ENCODE data around the gene BHMT.

BHMT gene

DNA sequence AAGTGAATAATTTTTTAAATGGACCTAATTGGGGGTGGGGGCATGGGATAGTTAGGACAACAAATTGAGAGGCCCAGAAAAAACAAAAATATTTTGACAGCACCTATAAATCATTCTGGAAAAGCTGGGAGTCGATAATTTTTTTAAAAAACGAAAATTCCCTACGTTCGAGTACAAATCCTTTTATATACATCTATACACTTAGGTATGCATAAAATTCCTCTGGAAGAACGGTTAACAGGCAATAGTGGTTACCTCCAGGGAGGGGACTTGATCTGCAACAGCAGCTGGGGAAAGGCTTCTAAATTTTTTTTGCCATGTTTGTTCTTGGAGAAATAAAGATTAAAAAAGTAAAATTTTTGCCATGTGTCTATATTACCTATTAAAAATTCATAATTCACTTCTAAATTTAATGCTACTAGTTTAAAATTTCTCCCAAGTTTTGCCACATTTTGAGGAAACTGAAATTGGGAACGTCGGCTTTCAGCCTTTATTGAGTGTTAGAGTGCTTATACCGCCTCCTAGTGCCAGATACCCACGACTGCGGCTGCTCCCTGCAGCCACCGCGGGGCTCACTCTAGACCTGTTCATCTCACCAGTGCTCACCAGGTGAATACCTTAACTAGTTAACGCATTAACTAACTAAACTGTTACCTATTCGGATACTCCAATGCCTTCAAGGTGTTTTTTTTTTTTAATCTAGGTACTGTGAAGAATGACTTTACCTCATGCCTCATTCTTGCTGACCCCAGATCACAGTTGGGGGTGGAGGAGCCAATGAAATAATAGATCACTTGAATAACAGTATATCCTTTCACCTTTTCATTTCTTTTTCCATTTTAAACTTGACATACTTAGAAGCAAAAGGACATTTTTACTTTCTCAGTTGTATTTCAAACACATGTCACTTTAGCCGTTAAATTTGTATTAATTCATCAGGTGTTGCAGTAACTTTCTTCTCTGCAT, 1.8 kb upstream of the BHMT start:
- Histone ChIP-seq H3K27me3 (ENCODE audit: control insufficient read depth in 5 of 5, insufficient read depth in 4 of 5, low read length in 5 of 5) (peaks cover 14 to 24% (median 20%) of the 10 kb centered on the region in 5 donors), H3K36me3 (ENCODE audit: control insufficient read depth in 5 of 5, insufficient read depth in 5 of 5, low read length in 5 of 5) (no peaks in the 10 kb centered on the region), H3K9ac (ENCODE audit: low read length in 5 of 5) (no peak overlapping the region), H3K27ac (ENCODE audit: low read depth, low read length) (no peak overlapping the region), H3K9me3 (ENCODE audit: control insufficient read depth in 5 of 5, low read length in 5 of 5) (no peaks in the 10 kb centered on the region), H3K4me3 (ENCODE audit: low read depth in 1 of 5, low read length in 5 of 5) (no peak overlapping the region), H3K4me1 (ENCODE audit: control insufficient read depth in 5 of 5, insufficient read depth in 5 of 5, low read length in 5 of 5) (peaks cover 0 to 18% (median 16%) of the 10 kb centered on the region in 5 donors)

- H3K9ac ChIP-seq (ENCODE audit: low read length in 5 of 5), result no peak overlapping the region
- peaks cover 14 to 24% (median 20%) of the 10 kb centered on the region in 5 donors for H3K27me3 ChIP-seq (ENCODE audit: control insufficient read depth in 5 of 5, insufficient read depth in 4 of 5, low read length in 5 of 5)
- no peak overlapping the region for H3K27ac ChIP-seq (ENCODE audit: low read depth, low read length)
- H3K36me3 ChIP-seq (ENCODE audit: control insufficient read depth in 5 of 5, insufficient read depth in 5 of 5, low read length in 5 of 5), result no peaks in the 10 kb centered on the region
- peak overlapping the region in 1 of 5 donors; percentile 5 for H3K4me3 ChIP-seq (ENCODE audit: low read depth in 1 of 5, low read length in 5 of 5)
- no peaks in the 10 kb centered on the region for H3K9me3 ChIP-seq (ENCODE audit: control insufficient read depth in 5 of 5, low read length in 5 of 5)
- peaks cover 0 to 18% (median 16%) of the 10 kb centered on the region in 5 donors for H3K4me1 ChIP-seq (ENCODE audit: control insufficient read depth in 5 of 5, insufficient read depth in 5 of 5, low read length in 5 of 5)
Observed at GRCh38 chr5:79111960-79112702, 522 bp downstream of the BHMT start.

DNA sequence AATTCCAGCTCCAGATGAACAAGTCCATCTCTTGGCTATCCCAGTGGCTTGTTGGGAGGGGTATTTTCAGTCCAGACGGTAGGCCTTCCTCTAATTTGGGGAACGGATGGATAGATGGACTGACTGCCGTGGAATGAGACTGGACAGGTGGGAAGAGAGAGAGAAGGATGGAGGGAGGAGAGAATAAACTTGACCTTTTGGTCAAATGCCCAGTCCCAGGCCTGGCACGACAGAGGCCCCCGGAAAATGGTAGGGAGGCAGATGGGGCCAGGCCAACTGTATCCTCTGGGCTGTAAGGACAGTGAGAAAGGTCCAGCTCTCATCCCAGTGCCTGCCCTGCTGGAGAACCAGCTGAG, 1.1 kb downstream of the BHMT start:
- Histone ChIP-seq H3K9ac (ENCODE audit: low read length in 5 of 5) (no peak overlapping the region), H3K36me3 (ENCODE audit: control insufficient read depth in 5 of 5, insufficient read depth in 5 of 5, low read length in 5 of 5) (no peaks in the 10 kb centered on the region), H3K27ac (ENCODE audit: low read depth, low read length) (no peak overlapping the region), H3K4me1 (ENCODE audit: control insufficient read depth in 5 of 5, insufficient read depth in 5 of 5, low read length in 5 of 5) (peaks cover 0 to 16% (median 11%) of the 10 kb centered on the region in 5 donors), H3K4me3 (ENCODE audit: low read depth in 1 of 5, low read length in 5 of 5) (no peak overlapping the region), H3K27me3 (ENCODE audit: control insufficient read depth in 5 of 5, insufficient read depth in 4 of 5, low read length in 5 of 5) (peaks cover 14 to 24% (median 20%) of the 10 kb centered on the region in 5 donors), H3K9me3 (ENCODE audit: control insufficient read depth in 5 of 5, low read length in 5 of 5) (no peaks in the 10 kb centered on the region)

- Histone ChIP-seq H3K36me3 (ENCODE audit: control insufficient read depth in 5 of 5, insufficient read depth in 5 of 5, low read length in 5 of 5) (no peaks in the 10 kb centered on the region), H3K4me3 (ENCODE audit: low read depth in 1 of 5, low read length in 5 of 5) (no peak overlapping the region), H3K9me3 (ENCODE audit: control insufficient read depth in 5 of 5, low read length in 5 of 5) (no peaks in the 10 kb centered on the region), H3K27me3 (ENCODE audit: control insufficient read depth in 5 of 5, insufficient read depth in 4 of 5, low read length in 5 of 5) (no peaks in the 10 kb centered on the region), H3K4me1 (ENCODE audit: control insufficient read depth in 5 of 5, insufficient read depth in 5 of 5, low read length in 5 of 5) (peaks cover 0 to 4% (median 0%) of the 10 kb centered on the region in 5 donors), H3K27ac (ENCODE audit: low read depth, low read length) (no peak overlapping the region), H3K9ac (ENCODE audit: low read length in 5 of 5) (no peak overlapping the region)
Observed at GRCh38 chr5:79119486-79119885, 7.9 kb downstream of the BHMT start.

GRCh38 chr5:79120221-79120620, 8.6 kb downstream of the BHMT start:
- Histone ChIP-seq H3K36me3 (ENCODE audit: control insufficient read depth in 5 of 5, insufficient read depth in 5 of 5, low read length in 5 of 5) (no peaks in the 10 kb centered on the region), H3K27me3 (ENCODE audit: control insufficient read depth in 5 of 5, insufficient read depth in 4 of 5, low read length in 5 of 5) (no peaks in the 10 kb centered on the region), H3K9ac (ENCODE audit: low read length in 5 of 5) (no peak overlapping the region), H3K4me1 (ENCODE audit: control insufficient read depth in 5 of 5, insufficient read depth in 5 of 5, low read length in 5 of 5) (peaks cover 0 to 4% (median 0%) of the 10 kb centered on the region in 5 donors), H3K9me3 (ENCODE audit: control insufficient read depth in 5 of 5, low read length in 5 of 5) (no peaks in the 10 kb centered on the region), H3K4me3 (ENCODE audit: low read depth in 1 of 5, low read length in 5 of 5) (no peak overlapping the region), H3K27ac (ENCODE audit: low read depth, low read length) (no peak overlapping the region)

GRCh38 chr5:79122973-79123372, 11.4 kb downstream of the BHMT start:
- Histone ChIP-seq H3K27me3 (ENCODE audit: control insufficient read depth in 5 of 5, insufficient read depth in 4 of 5, low read length in 5 of 5) (no peaks in the 10 kb centered on the region), H3K4me1 (ENCODE audit: control insufficient read depth in 5 of 5, insufficient read depth in 5 of 5, low read length in 5 of 5) (peaks cover 0 to 4% (median 0%) of the 10 kb centered on the region in 5 donors), H3K9ac (ENCODE audit: low read length in 5 of 5) (no peak overlapping the region), H3K27ac (ENCODE audit: low read depth, low read length) (no peak overlapping the region), H3K36me3 (ENCODE audit: control insufficient read depth in 5 of 5, insufficient read depth in 5 of 5, low read length in 5 of 5) (no peaks in the 10 kb centered on the region), H3K9me3 (ENCODE audit: control insufficient read depth in 5 of 5, low read length in 5 of 5) (no peaks in the 10 kb centered on the region), H3K4me3 (ENCODE audit: low read depth in 1 of 5, low read length in 5 of 5) (no peak overlapping the region)

- no peaks in the 10 kb centered on the region for H3K36me3 ChIP-seq (ENCODE audit: control insufficient read depth in 5 of 5, insufficient read depth in 5 of 5, low read length in 5 of 5)
- no peak overlapping the region for H3K9ac ChIP-seq (ENCODE audit: low read length in 5 of 5)
Observed at GRCh38 chr5:79124607-79125006, 13.0 kb downstream of the BHMT start.

DNA sequence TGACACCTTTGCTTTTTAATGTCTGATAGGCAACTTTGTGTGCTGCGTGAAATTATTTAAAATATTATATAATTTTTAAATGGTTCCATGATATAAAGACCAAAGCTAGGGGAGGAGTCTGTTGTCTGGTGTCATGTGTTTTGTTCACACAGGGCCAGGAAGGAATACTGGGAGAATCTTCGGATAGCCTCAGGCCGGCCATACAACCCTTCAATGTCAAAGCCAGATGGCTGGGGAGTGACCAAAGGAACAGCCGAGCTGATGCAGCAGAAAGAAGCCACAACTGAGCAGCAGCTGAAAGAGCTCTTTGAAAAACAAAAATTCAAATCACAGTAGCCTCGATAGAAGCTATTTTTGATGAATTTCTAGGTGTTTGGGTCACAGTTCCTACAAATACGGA, 19.2 kb downstream of the BHMT start:
- Histone ChIP-seq H3K36me3 (ENCODE audit: control insufficient read depth in 5 of 5, insufficient read depth in 5 of 5, low read length in 5 of 5) (no peaks in the 10 kb centered on the region), H3K27ac (ENCODE audit: low read depth, low read length) (no peak overlapping the region), H3K27me3 (ENCODE audit: control insufficient read depth in 5 of 5, insufficient read depth in 4 of 5, low read length in 5 of 5) (no peaks in the 10 kb centered on the region), H3K4me3 (ENCODE audit: low read depth in 1 of 5, low read length in 5 of 5) (no peak overlapping the region), H3K9me3 (ENCODE audit: control insufficient read depth in 5 of 5, low read length in 5 of 5) (no peaks in the 10 kb centered on the region), H3K4me1 (ENCODE audit: control insufficient read depth in 5 of 5, insufficient read depth in 5 of 5, low read length in 5 of 5) (peaks cover 0 to 11% (median 10%) of the 10 kb centered on the region in 5 donors), H3K9ac (ENCODE audit: low read length in 5 of 5) (no peak overlapping the region)

More at GRCh38 chr5:79124607-79125006, 13.0 kb downstream of the BHMT start:
- no peaks in the 10 kb centered on the region for H3K9me3 ChIP-seq (ENCODE audit: control insufficient read depth in 5 of 5, low read length in 5 of 5)
- H3K27ac ChIP-seq (ENCODE audit: low read depth, low read length), result no peak overlapping the region
- H3K4me1 ChIP-seq (ENCODE audit: control insufficient read depth in 5 of 5, insufficient read depth in 5 of 5, low read length in 5 of 5), result peaks cover 0 to 4% (median 0%) of the 10 kb centered on the region in 5 donors
- H3K4me3 ChIP-seq (ENCODE audit: low read depth in 1 of 5, low read length in 5 of 5), result no peak overlapping the region
- H3K27me3 ChIP-seq (ENCODE audit: control insufficient read depth in 5 of 5, insufficient read depth in 4 of 5, low read length in 5 of 5), result no peaks in the 10 kb centered on the region

GRCh38 chr5:79133121-79133656, 21.6 kb downstream of the BHMT start:
- H3K27me3 ChIP-seq (ENCODE audit: control insufficient read depth in 5 of 5, insufficient read depth in 4 of 5, low read length in 5 of 5), result no peaks in the 10 kb centered on the region
- H3K4me3 ChIP-seq (ENCODE audit: low read depth in 1 of 5, low read length in 5 of 5), result peak overlapping the region in 4 of 5 donors; percentile 32 to 58 (median 43)
- no peaks in the 10 kb centered on the region for H3K9me3 ChIP-seq (ENCODE audit: control insufficient read depth in 5 of 5, low read length in 5 of 5)
- peaks cover 0 to 11% (median 10%) of the 10 kb centered on the region in 5 donors for H3K4me1 ChIP-seq (ENCODE audit: control insufficient read depth in 5 of 5, insufficient read depth in 5 of 5, low read length in 5 of 5)
- peak overlapping the region in 3 of 5 donors; percentile 20 to 54 (median 26) for H3K9ac ChIP-seq (ENCODE audit: low read length in 5 of 5)
- no peaks in the 10 kb centered on the region for H3K36me3 ChIP-seq (ENCODE audit: control insufficient read depth in 5 of 5, insufficient read depth in 5 of 5, low read length in 5 of 5)
- H3K27ac ChIP-seq (ENCODE audit: low read depth, low read length), result peak overlapping the region; percentile 43

All from subcutaneous abdominal adipose tissue (tissue), 5 donors.